HCT116 (cell line): Measurements from ENCODE around the gene PTPRO. TPM values are rescaled to one million over a fixed set of nuclear protein-coding genes. Genes with fewer than 3 reads are reported as not detected.

ENCODE experiments used
- ATAC-seq: fragments of 200-7000 bp; cut with Tn5 transposase; 2 replicates; pipeline ENCODE4 v1.9.1; 2020; ENCODE audit warnings: mild to moderate bottlenecking, moderate library complexity
- BruUV-seq: library from RNA; stranded (reverse); fragments of 400-500 nt; replicated peaks from 2 replicates; lab custom pipeline; 2021; lab: Mats Ljungman, UMichigan
- CTCF ChIA-PET: fragments of 300-600 bp; sonication (Branson Sonifier 250); formaldehyde crosslinking; loops from one replicate; lab custom pipeline; 2021; ENCODE audit warnings: antibody characterized with exemption; lab: Charles Lee
- POLR2A ChIA-PET: fragments of 300-600, 350-600 bp; sonication (Branson Sonifier 250); formaldehyde crosslinking; loops from one replicate; lab custom pipeline; 2021; ENCODE audit warnings: antibody characterized with exemption; lab: Charles Lee
- RAD21 ChIA-PET, 2 experiments: fragments of 300-600 bp; sonication (Branson Sonifier 250); formaldehyde crosslinking; loops; one replicate each; lab custom pipeline; 2023; ENCODE audit warnings: low total read pairs in 2 of 2; ENCODE audit not compliant: uncharacterized antibody in 2 of 2, unreplicated experiment in 2 of 2, low non-redundant PET in 1 of 2; lab: Charles Lee
- DNase-seq: peaks from one replicate; pipeline ENCODE4 v3.0.0-alpha.2; 2010; ENCODE audit warnings: low read depth, low spot score
- H2AFZ ChIP-seq: fragments of 200-600 bp; shearing (Covaris generic), sonication (generic); 2 replicates; pipeline ENCODE4 v1.6.1; 2017; ENCODE audit warnings: low read depth, mixed run types, mixed read lengths, antibody characterized with exemption, low read length; ENCODE audit not compliant: poor library complexity, severe bottlenecking
- H3K27ac ChIP-seq: 2 replicates; pipeline ENCODE4 v1.5.1; 2012; ENCODE audit warnings: low read depth, low read length
- H3K27me3 ChIP-seq: fragments of 200-600 bp; sonication (generic); 2 replicates; pipeline ENCODE4 v1.6.1; 2016; ENCODE audit warnings: mixed run types, low read length, mixed read lengths; ENCODE audit not compliant: insufficient read depth
- H3K36me3 ChIP-seq, 2 experiments: fragments of 200-500 bp in 1 of 2; fragments of 200-600 bp in 1 of 2; sonication (Bioruptor generic) in 1 of 2; sonication (generic) in 1 of 2; 2 replicates each; pipeline versions ENCODE4 v1.5.1 to v1.6.1; 2014 to 2016; ENCODE audit warnings: low read length in 2 of 2, inconsistent platforms in 1 of 2, mixed read lengths in 1 of 2, mixed run types in 1 of 2; ENCODE audit not compliant: insufficient read depth in 2 of 2, control insufficient read depth in 1 of 2
- H3K4me1 ChIP-seq, 2 experiments: fragments of 200-600 bp in 1 of 2; sonication (generic) in 1 of 2; 2 replicates each; pipeline versions ENCODE4 v1.5.1 to v1.6.1; 2012 to 2017; ENCODE audit warnings: low read length in 2 of 2, inconsistent platforms in 1 of 2, mild to moderate bottlenecking in 1 of 2, mixed read lengths in 1 of 2, mixed run types in 1 of 2, moderate library complexity in 1 of 2; ENCODE audit not compliant: insufficient read depth in 2 of 2, control insufficient read depth in 1 of 2
- H3K4me2 ChIP-seq: fragments of 200-600 bp; sonication (generic); 2 replicates; pipeline ENCODE4 v1.6.1; 2017; ENCODE audit warnings: mixed run types, low read length, mixed read lengths
- H3K4me3 ChIP-seq, 2 experiments: fragments of 200-600 bp in 1 of 2; sonication (generic) in 1 of 2; replicated peaks in 1 of 2; 2 replicates each; pipeline ENCODE4 v1.5.1; 2011 to 2016; ENCODE audit warnings: low read length in 2 of 2, control low read depth in 1 of 2, low read depth in 1 of 2, mild to moderate bottlenecking in 1 of 2, mixed read lengths in 1 of 2, mixed run types in 1 of 2
- H3K79me2 ChIP-seq: fragments of 200-600 bp; sonication (generic); 2 replicates; pipeline ENCODE4 v1.6.1; 2017; ENCODE audit warnings: mild to moderate bottlenecking, mixed run types, low read length, moderate library complexity, mixed read lengths; ENCODE audit not compliant: insufficient read depth
- H3K9ac ChIP-seq: fragments of 200-600 bp; sonication (generic); 2 replicates; pipeline ENCODE4 v1.6.1; 2016; ENCODE audit warnings: low read length, mixed read lengths
- H3K9me2 ChIP-seq: fragments of 200-600 bp; sonication (generic), shearing (Covaris generic); 2 replicates; pipeline ENCODE4 v1.6.1; 2017; ENCODE audit warnings: mixed run types, mild to moderate bottlenecking, moderate library complexity; ENCODE audit not compliant: insufficient read depth
- H3K9me3 ChIP-seq, 2 experiments: fragments of 200-500 bp in 1 of 2; fragments of 200-600 bp in 1 of 2; sonication (Bioruptor generic) in 1 of 2; sonication (generic) in 1 of 2; 2 replicates each; pipeline ENCODE4 v1.6.1; 2014 to 2017; ENCODE audit warnings: low read length in 2 of 2, mixed read lengths in 2 of 2, inconsistent platforms in 1 of 2, low read depth in 1 of 2, mild to moderate bottlenecking in 1 of 2, mixed run types in 1 of 2, moderate library complexity in 1 of 2; ENCODE audit not compliant: control insufficient read depth in 1 of 2, insufficient read depth in 1 of 2
- H4K20me1 ChIP-seq: fragments of 200-600 bp; sonication (generic), shearing (Covaris generic); 2 replicates; pipeline ENCODE4 v1.6.1; 2017; ENCODE audit warnings: mixed run types, mild to moderate bottlenecking, moderate library complexity; ENCODE audit not compliant: insufficient read depth
- EGR1 ChIP-seq: IDR thresholded peaks from 2 replicates; pipeline ENCODE4 v1.6.1; 2012; ENCODE audit warnings: low read depth
- EZH2 ChIP-seq: fragments of 200-600 bp; sonication (generic); IDR thresholded peaks from 2 replicates; pipeline ENCODE4 v1.6.1; 2017; ENCODE audit warnings: antibody characterized with exemption, mixed run types
- JUND ChIP-seq: IDR thresholded peaks from 2 replicates; pipeline ENCODE4 v1.6.1; 2012
- POLR2AphosphoS5 ChIP-seq: IDR thresholded peaks from 2 replicates; pipeline ENCODE4 v1.6.1; 2011; ENCODE audit warnings: mild to moderate bottlenecking, low read depth, low read length, moderate library complexity
- RAD21 ChIP-seq: IDR thresholded peaks from 2 replicates; pipeline ENCODE4 v1.6.1; 2012; ENCODE audit warnings: low read depth, mild to moderate bottlenecking
- SP1 ChIP-seq: IDR thresholded peaks from 2 replicates; pipeline ENCODE4 v1.6.1; 2012; ENCODE audit warnings: low read depth
- TCF7L2 ChIP-seq: IDR thresholded peaks from 2 replicates; pipeline ENCODE4 v1.7.0; 2011; ENCODE audit warnings: borderline replicate concordance, inconsistent platforms; ENCODE audit not compliant: insufficient read depth, insufficient read length; ENCODE audit errors: extremely low read depth
- YY1 ChIP-seq: IDR thresholded peaks from 2 replicates; pipeline ENCODE4 v1.6.1; 2011; ENCODE audit warnings: low read length, low read depth, moderate library complexity, mild to moderate bottlenecking; ENCODE audit not compliant: insufficient replicate concordance; ENCODE audit errors: extremely low read depth
- ZNF274 ChIP-seq: fragments of 200-500 bp; sonication (Bioruptor generic); IDR thresholded peaks from 2 replicates; pipeline ENCODE4 v1.6.1; 2014; ENCODE audit warnings: mild to moderate bottlenecking, low read depth, low read length, inconsistent platforms
- intact Hi-C: fragments of 100-400 bp; cut with micrococcal nuclease; formaldehyde crosslinking; loops from 2 replicates; pipeline ENCODE4 v1.10.0; 2022
- total RNA-seq: library from RNA; stranded (reverse); gene quantifications from one replicate; pipeline ENCODE4 v1.2.1, GENCODE V29; 2021; ENCODE audit not compliant: unreplicated experiment
- TF ChIP-seq, protein P1 (sequence below): IDR thresholded peaks from 2 replicates; pipeline ENCODE4 v1.6.1; 2012
- TF ChIP-seq, protein P2 (sequence below), 3 experiments: fragments of 200-600 bp in 1 of 3; sonication (generic) in 1 of 3; IDR thresholded peaks in 2 of 3; conservative IDR thresholded peaks in 1 of 3; 2 replicates each; pipeline ENCODE4 v1.5.1; 2012 to 2017; ENCODE audit warnings: low read depth in 2 of 3, low read length in 2 of 3, antibody characterized with exemption in 1 of 3, borderline replicate concordance in 1 of 3, control low read depth in 1 of 3, mild to moderate bottlenecking in 1 of 3, mixed read lengths in 1 of 3, mixed run types in 1 of 3, moderate library complexity in 1 of 3; ENCODE audit not compliant: insufficient read depth in 1 of 3

PTPRO gene
- total RNA-seq, 1 experiment from 2014 or later, result not detected

DNA sequence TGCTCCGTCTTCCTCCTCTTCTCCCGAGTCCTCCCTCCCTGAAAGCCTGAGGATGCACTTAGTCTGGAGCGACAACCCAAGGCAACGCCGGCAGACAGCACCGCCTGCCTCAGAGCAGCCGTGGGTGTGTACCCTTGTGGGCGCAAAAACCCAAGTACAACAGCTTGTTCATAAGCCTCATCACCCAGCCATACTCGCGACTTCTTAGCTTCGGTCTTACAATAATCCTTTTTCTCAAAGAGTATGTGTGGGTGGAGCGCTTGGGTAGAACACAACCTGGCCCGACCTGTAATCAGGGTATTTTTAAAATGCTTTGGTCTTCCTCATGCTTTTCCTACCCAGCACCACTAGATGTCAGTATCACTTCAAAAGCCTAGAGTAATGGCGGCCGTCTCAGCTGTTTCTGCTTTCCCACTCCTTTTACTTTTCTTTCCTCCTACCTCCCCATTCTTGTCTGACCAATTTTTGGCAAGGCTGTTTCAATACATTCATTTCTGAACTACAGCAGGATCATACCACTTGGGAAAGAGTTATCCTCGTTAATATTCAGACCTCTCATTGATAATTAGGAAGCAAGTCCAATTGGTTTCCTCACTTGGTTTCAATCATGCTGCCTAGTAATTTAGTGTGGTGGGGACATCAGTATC is 268.0 kb downstream of the PTPRO start:
- Histone ChIP-seq H3K27me3 (no peaks in the 10 kb centered on the region), H3K4me3 (peak overlapping the region; percentile 13 to 36; a peak in 2 of 4 replicates), H3K9ac (no peak overlapping the region), H3K4me2 (peak overlapping the region; percentile 73), H3K9me3 (no peaks in the 10 kb centered on the region), H3K4me1 (peaks cover 3 to 10% of the 10 kb centered on the region in 2 experiments; a peak in 3 of 4 replicates), H3K36me3 (no peaks in the 10 kb centered on the region), H3K27ac (no peak overlapping the region), H3K9me2 (no peaks in the 10 kb centered on the region), H3K79me2 (no peaks in the 10 kb centered on the region), H4K20me1 (no peaks in the 10 kb centered on the region), H2AFZ (peak overlapping the region; percentile 100)
- BruUV-seq, result no TSS peak
- ChIA-PET CTCF (interaction anchor here (1.2 to 3.3 kb wide), 4 partner anchors 15 to 268 kb away, joined by 5 to 30 read pairs (median 8); no protein-coding TSS in a partner anchor), POLR2A (no interaction called here), RAD21 (interaction anchor here in 1 of 2 experiments (0.7 kb wide), 1 partner anchor 268 kb away, joined by 3 read pairs; no protein-coding TSS in a partner anchor)
- TF ChIP-seq, protein P1, sequence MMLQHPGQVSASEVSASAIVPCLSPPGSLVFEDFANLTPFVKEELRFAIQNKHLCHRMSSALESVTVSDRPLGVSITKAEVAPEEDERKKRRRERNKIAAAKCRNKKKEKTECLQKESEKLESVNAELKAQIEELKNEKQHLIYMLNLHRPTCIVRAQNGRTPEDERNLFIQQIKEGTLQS, result no peak
- TF ChIP-seq JUND, result no peak
- peak; percentile 58; the same call in 1 of the 2 replicates for TF ChIP-seq EGR1
- no peak for TF ChIP-seq TCF7L2
- TF ChIP-seq POLR2AphosphoS5, result 0 out of 2 replicates have a peak, but pooled peaks have one; percentile 23
- TF ChIP-seq EZH2, result no peak
- TF ChIP-seq, protein P2, sequence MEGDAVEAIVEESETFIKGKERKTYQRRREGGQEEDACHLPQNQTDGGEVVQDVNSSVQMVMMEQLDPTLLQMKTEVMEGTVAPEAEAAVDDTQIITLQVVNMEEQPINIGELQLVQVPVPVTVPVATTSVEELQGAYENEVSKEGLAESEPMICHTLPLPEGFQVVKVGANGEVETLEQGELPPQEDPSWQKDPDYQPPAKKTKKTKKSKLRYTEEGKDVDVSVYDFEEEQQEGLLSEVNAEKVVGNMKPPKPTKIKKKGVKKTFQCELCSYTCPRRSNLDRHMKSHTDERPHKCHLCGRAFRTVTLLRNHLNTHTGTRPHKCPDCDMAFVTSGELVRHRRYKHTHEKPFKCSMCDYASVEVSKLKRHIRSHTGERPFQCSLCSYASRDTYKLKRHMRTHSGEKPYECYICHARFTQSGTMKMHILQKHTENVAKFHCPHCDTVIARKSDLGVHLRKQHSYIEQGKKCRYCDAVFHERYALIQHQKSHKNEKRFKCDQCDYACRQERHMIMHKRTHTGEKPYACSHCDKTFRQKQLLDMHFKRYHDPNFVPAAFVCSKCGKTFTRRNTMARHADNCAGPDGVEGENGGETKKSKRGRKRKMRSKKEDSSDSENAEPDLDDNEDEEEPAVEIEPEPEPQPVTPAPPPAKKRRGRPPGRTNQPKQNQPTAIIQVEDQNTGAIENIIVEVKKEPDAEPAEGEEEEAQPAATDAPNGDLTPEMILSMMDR (IDR thresholded peaks at IDR 0.05 in 2 of 3, conservative IDR thresholded peaks at IDR 0.05 in 1 of 3; ENCODE audit: borderline replicate concordance in 1 of 3, insufficient read depth in 1 of 3, low read depth in 2 of 3, low read length in 2 of 3), result peak; percentile 76 to 87 (median 86)
- peak; percentile 92 for TF ChIP-seq YY1
- peak; percentile 98 for TF ChIP-seq RAD21
- TF ChIP-seq SP1, result no peak
- TF ChIP-seq ZNF274, result no peak
- DNase-seq (peak; percentile 60), ATAC-seq (peak; percentile 87)
- intact Hi-C loops, result loop anchor here (1.0 to 5.0 kb wide), 3 partner anchors 97 to 309 kb away; no protein-coding TSS in a partner anchor
